ENCODE data around the gene ALMS1.
"Not testable (repeated sequence)": the region's sequence is repeated elsewhere in the genome, so short reads cannot be mapped to it uniquely, and the experiment has no call there.

ALMS1 gene

DNA sequence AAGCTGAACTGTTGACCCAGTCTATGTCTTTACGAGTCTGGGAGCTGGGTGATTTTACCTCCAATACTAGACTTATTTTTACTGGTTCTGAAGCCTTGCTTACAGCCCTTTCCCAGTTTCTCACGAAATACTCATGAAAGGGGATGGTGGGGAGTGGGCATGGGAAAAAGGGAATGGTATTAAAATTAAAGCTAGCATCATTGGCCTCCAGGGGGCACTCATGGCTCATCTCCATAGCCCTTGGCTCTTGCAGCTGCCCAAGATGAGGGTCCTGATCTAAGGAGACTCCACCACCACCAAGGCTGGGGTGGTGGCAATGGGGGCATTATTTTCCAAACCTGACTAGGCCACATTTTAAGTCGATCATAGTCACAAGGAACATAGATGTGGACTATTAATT lies 234.3 kb downstream of the ALMS1 start:
- not testable (repeated sequence) for DNase-seq

DNA sequence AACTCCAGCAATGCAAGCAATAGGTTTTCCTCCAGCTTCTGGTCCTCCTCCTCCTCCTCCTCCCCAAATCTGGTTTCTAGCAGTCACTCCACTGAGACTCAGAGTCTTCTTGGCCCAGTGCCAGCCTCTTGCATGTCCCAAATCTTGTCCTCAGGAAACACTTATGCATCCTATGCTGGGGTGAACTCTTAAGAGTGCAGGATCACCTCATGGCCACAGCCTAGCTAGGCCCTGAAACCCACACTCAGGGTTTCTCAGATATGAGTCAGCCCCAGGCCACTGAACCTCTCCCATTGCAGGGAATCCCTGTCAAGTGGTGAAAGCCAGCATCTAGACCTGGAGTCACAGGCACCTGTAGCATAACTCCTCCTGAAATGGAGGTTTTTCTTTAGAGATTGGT lies 238.4 kb downstream of the ALMS1 start:
- not testable (repeated sequence) for DNase-seq

GRCh38 chr2:73624625-73625024 lies 239.0 kb downstream of the ALMS1 start:
- not testable (repeated sequence) for DNase-seq

GRCh38 chr2:73626237-73626636 lies 240.6 kb downstream of the ALMS1 start:
- not testable (repeated sequence) for DNase-seq

DNA sequence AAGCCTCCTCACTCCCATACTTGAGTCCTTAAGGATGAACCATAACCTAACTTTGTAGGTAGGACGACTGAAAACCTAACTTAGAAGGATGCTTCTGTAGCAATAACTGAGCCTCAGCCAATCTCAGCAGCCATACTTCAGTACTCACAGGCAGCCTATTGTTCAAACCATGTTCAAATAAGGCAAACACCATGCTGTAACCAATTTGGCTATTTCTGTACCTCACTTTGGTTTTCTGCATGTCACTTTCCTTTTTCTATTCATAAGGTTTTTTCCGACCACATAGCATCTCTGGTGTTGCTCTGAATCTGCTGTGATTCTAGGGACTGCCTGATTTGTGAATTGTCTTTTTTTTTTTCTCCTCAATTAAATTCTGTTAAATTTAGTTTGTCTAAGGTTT lies 242.9 kb downstream of the ALMS1 start:
- DNase-seq, result not testable (repeated sequence)

GRCh38 chr2:73630662-73631266 lies 245.1 kb downstream of the ALMS1 start:
- not testable (repeated sequence) for DNase-seq

- not testable (repeated sequence) for DNase-seq
These were observed 251.3 kb downstream of the ALMS1 start for GRCh38 chr2:73636977-73637376.

GRCh38 chr2:73638429-73638828 lies 252.8 kb downstream of the ALMS1 start:
- no peak for DNase-seq

GRCh38 chr2:73640511-73640911 lies 254.9 kb downstream of the ALMS1 start:
- no peak for DNase-seq

GRCh38 chr2:73640946-73641766 lies 255.5 kb downstream of the ALMS1 start:
- DNase-seq, result no peak

- DNase-seq, result no peak
These were observed 256.1 kb downstream of the ALMS1 start for GRCh38 chr2:73641767-73642062.

- DNase-seq, result no peak
These were observed 256.8 kb downstream of the ALMS1 start, which contains the start of gene NAT8 for GRCh38 chr2:73642338-73643018. TSS of gene NAT8 (minus strand) at chr2:73642422. CDS start at chr2:73641628, 794 bp downstream.

- DNase-seq, result not testable (repeated sequence)
These were observed 262.1 kb downstream of the ALMS1 start for GRCh38 chr2:73647690-73648089.

- DNase-seq, result no peak
These were observed 266.1 kb downstream of the ALMS1 start for GRCh38 chr2:73651591-73652230.

- no peak for DNase-seq
These were observed 266.7 kb downstream of the ALMS1 start for GRCh38 chr2:73652348-73652747.

- DNase-seq, result no peak
These were observed 268.5 kb downstream of the ALMS1 start for GRCh38 chr2:73654175-73654574.

Measured in fibroblast of skin of scalp (primary cell).